Karpas-422 (cell line): Measurements from ENCODE around the gene S100PBP. TPM values are rescaled to one million over a fixed set of nuclear protein-coding genes. Genes with fewer than 3 reads are reported as not detected.

Source experiments
- DNase-seq: peaks from one replicate; pipeline ENCODE4 v3.0.0-alpha.2; 2015
- H2AFZ ChIP-seq: fragments of 200-600 bp; sonication (generic); 2 replicates; pipeline ENCODE4 v1.6.1; 2014; ENCODE audit warnings: antibody characterized with exemption, low read length, mixed read lengths
- H3K27ac ChIP-seq: fragments of 200-600 bp; sonication (generic); 2 replicates; pipeline ENCODE4 v1.5.1; 2014; ENCODE audit warnings: mild to moderate bottlenecking, low read length, moderate library complexity
- H3K27me3 ChIP-seq: fragments of 200-600 bp; sonication (generic); 2 replicates; pipeline ENCODE4 v1.6.1; 2014; ENCODE audit warnings: low read length, mixed read lengths
- H3K36me3 ChIP-seq: fragments of 200-600 bp; sonication (generic); 2 replicates; pipeline ENCODE4 v1.6.1; 2014; ENCODE audit warnings: low read length, mixed read lengths; ENCODE audit not compliant: insufficient read depth
- H3K4me1 ChIP-seq: fragments of 200-600 bp; sonication (generic); 2 replicates; pipeline ENCODE4 v1.6.1; 2014; ENCODE audit warnings: mild to moderate bottlenecking, low read length, mixed read lengths
- H3K4me2 ChIP-seq: fragments of 200-600 bp; sonication (generic); 2 replicates; pipeline ENCODE4 v1.6.1; 2014; ENCODE audit warnings: low read length, low read depth, mild to moderate bottlenecking; ENCODE audit not compliant: poor library complexity, severe bottlenecking
- H3K4me3 ChIP-seq: fragments of 200-600 bp; sonication (generic); 2 replicates; pipeline ENCODE4 v1.5.1; 2014; ENCODE audit warnings: mild to moderate bottlenecking, antibody characterized with exemption, low read length, mixed read lengths
- H3K79me2 ChIP-seq: fragments of 200-600 bp; sonication (generic); 2 replicates; pipeline ENCODE4 v1.6.1; 2014; ENCODE audit warnings: mild to moderate bottlenecking, low read length, mixed read lengths
- H3K9ac ChIP-seq: fragments of 200-600 bp; sonication (generic); 2 replicates; pipeline ENCODE4 v1.6.0; 2014; ENCODE audit warnings: low read length
- H3K9me2 ChIP-seq: fragments of 200-600 bp; sonication (generic), shearing (Covaris generic); replicated peaks from 2 replicates; pipeline ENCODE4 v1.6.0; 2014; ENCODE audit warnings: mild to moderate bottlenecking, low read length, moderate library complexity; ENCODE audit not compliant: insufficient read depth
- H3K9me3 ChIP-seq: fragments of 300-700, 200-600 bp; sonication (generic); 2 replicates; pipeline ENCODE4 v1.6.1; 2014; ENCODE audit warnings: low read length, mixed read lengths
- H4K20me1 ChIP-seq: fragments of 200-600 bp; sonication (generic); 2 replicates; pipeline ENCODE4 v1.6.1; 2014; ENCODE audit warnings: mild to moderate bottlenecking, antibody characterized with exemption, low read length, low read depth; ENCODE audit not compliant: insufficient read depth
- total RNA-seq: library from RNA; depleted of rRNA; stranded (reverse); fragments of >200 nt; shearing (Covaris generic); gene quantifications from 2 replicates; pipeline ENCODE4 v1.2.3, GENCODE V29; 2014; ENCODE audit warnings: low replicate concordance

Gene S100PBP
- total RNA-seq, 1 experiment from 2014 or later, result 23.7 TPM

- H3K27ac ChIP-seq, result no peak overlapping the region
- H3K4me2 ChIP-seq, result no peak overlapping the region
- H3K9me3 ChIP-seq, result no peaks in the 10 kb centered on the region
Observed at GRCh38 chr1:32899586-32900296, 82.3 kb downstream of the S100PBP start.

GRCh38 chr1:32900371-32900955 lies 83.0 kb downstream of the S100PBP start:
- no peaks in the 10 kb centered on the region for H3K9me2 ChIP-seq
- no peaks in the 10 kb centered on the region for H4K20me1 ChIP-seq
- no peak for DNase-seq
- H3K27ac ChIP-seq, result no peak overlapping the region
- no peaks in the 10 kb centered on the region for H3K27me3 ChIP-seq
- H3K4me3 ChIP-seq, result no peak overlapping the region
- no peaks in the 10 kb centered on the region for H3K36me3 ChIP-seq
- no peaks in the 10 kb centered on the region for H3K4me1 ChIP-seq
- H3K79me2 ChIP-seq, result no peaks in the 10 kb centered on the region
- no peaks in the 10 kb centered on the region for H3K9me3 ChIP-seq
- no peak overlapping the region for H3K4me2 ChIP-seq
- H2AFZ ChIP-seq, result no peak overlapping the region
- no peak overlapping the region for H3K9ac ChIP-seq

More at GRCh38 chr1:32899586-32900296, 82.3 kb downstream of the S100PBP start:
- Histone ChIP-seq H2AFZ (no peak overlapping the region), H3K36me3 (no peaks in the 10 kb centered on the region), H3K9ac (no peak overlapping the region), H3K79me2 (no peaks in the 10 kb centered on the region), H3K4me1 (no peaks in the 10 kb centered on the region), H3K27me3 (no peaks in the 10 kb centered on the region), H3K9me2 (no peaks in the 10 kb centered on the region), H4K20me1 (no peaks in the 10 kb centered on the region), H3K4me3 (no peak overlapping the region)
- DNase-seq, result no peak

DNA sequence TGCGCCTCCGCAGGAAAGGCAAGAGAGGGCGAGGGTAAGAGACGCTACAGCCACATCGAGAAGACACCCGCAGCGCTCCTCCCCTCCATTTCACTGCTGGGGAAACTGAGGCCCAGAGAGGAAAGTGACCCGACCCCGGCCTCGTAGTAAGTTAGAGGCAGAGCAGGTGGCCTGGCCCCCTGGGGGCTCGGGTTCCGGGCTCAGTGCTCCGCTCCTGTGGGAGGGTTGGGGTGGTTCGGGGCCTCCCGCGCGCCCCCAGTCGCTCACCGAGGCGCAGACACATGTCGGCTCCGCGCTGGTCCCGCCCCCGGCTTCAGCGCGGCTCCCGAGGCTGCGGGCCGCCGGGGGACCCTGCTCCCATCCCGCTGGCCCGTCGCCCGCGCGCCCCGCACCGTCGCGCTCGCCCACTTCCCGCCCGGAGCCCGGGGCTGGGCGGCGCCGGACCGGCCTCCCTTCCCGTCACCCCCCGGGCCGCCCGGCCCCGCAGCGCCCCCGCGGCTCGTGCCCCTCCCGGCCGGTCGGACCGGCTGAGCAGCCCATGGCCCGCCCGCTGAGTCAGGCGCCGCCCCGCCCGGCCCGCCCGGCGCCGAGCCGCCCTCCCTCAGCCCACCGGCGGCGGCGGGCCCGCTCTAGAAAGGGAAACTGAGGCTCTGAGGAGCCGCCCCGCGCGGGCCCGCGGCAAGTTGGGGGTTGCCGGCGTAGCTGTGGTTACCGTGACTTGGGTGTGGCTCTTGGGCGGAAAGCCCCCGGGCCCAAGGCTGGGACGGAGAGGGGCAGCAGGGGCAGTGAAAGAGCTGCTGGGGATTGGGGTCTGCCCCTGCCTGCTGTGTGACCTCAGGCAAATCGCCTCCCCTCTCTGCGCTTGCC lies 83.7 kb downstream of the S100PBP start, which contains the start of gene TMEM54:
Gene TMEM54, minus strand, starts transcription at position 434 of the 867 bp plus-strand sequence. Its CDS starts 151 bp downstream, at position 283.
- DNase-seq, result no peak
- Histone ChIP-seq H4K20me1 (no peaks in the 10 kb centered on the region), H3K9me3 (no peaks in the 10 kb centered on the region), H3K27ac (no peak within 1 kb of the TSS), H3K36me3 (no peaks in the 10 kb centered on the region), H3K9ac (peak within 1 kb of the TSS; percentile 30; the same call in 1 of the 2 replicates), H3K79me2 (no peaks in the 10 kb centered on the region), H3K27me3 (no peaks in the 10 kb centered on the region), H3K4me2 (peak within 1 kb of the TSS; percentile 38), H3K9me2 (no peaks in the 10 kb centered on the region), H2AFZ (no peak within 1 kb of the TSS), H3K4me1 (no peaks in the 10 kb centered on the region), H3K4me3 (peak within 1 kb of the TSS; percentile 44; the same call in 1 of the 2 replicates)

DNA sequence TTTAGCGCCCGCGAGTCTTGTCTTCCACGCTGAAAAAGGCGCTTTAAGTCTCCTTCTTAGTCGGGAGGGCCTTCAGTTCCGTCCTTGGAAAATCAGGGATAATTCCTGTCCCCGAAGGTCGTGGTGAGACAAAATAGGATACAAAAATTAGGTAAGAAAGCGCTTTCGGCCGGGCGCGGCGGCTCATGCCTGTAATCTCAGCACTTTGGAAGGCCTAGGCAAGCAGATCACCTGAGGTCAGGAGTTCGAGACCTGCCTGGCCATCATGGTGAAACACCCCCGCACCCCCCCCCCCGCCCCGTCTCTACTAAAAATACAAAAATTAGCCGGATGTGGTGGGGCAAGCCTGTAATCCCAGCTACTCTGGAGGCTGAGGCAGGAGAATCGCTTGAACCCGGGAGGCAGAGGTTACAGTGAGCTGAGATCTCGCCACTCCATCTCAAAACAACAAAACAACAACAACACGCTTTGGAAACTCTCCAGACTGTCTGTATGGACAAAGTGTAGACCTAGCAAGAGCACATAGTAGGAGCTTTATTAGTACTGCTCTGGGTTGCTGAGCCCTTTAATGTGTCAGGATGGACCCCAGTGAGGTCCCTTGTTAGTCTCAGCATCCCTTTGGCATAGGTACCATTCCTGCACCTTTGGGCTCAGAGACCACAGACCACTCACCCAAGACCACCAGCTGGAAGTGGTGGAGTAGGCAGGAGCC lies 84.5 kb downstream of the S100PBP start:
- Histone ChIP-seq H3K27ac (no peak overlapping the region), H3K4me1 (no peaks in the 10 kb centered on the region), H3K36me3 (no peaks in the 10 kb centered on the region), H3K4me2 (no peak overlapping the region), H3K27me3 (no peaks in the 10 kb centered on the region), H3K79me2 (no peaks in the 10 kb centered on the region), H3K9me2 (no peaks in the 10 kb centered on the region), H3K4me3 (peak overlapping the region; percentile 10; the same call in 1 of the 2 replicates), H4K20me1 (no peaks in the 10 kb centered on the region), H2AFZ (no peak overlapping the region), H3K9me3 (no peaks in the 10 kb centered on the region), H3K9ac (no peak overlapping the region)
- DNase-seq, result no peak

GRCh38 chr1:32902535-32902920 lies 85.1 kb downstream of the S100PBP start:
- no peak overlapping the region for H3K4me3 ChIP-seq
- H3K4me2 ChIP-seq, result no peak overlapping the region
- H3K9me2 ChIP-seq, result no peaks in the 10 kb centered on the region
- no peak overlapping the region for H3K27ac ChIP-seq
- no peak overlapping the region for H2AFZ ChIP-seq
- H4K20me1 ChIP-seq, result no peaks in the 10 kb centered on the region
- no peaks in the 10 kb centered on the region for H3K79me2 ChIP-seq
- H3K9ac ChIP-seq, result no peak overlapping the region
- H3K27me3 ChIP-seq, result no peaks in the 10 kb centered on the region
- no peaks in the 10 kb centered on the region for H3K9me3 ChIP-seq
- no peaks in the 10 kb centered on the region for H3K36me3 ChIP-seq
- H3K4me1 ChIP-seq, result no peaks in the 10 kb centered on the region
- DNase-seq, result no peak

GRCh38 chr1:32903991-32904785 lies 86.7 kb downstream of the S100PBP start:
- Histone ChIP-seq H3K4me1 (no peaks in the 10 kb centered on the region), H3K9me2 (no peaks in the 10 kb centered on the region), H3K36me3 (no peaks in the 10 kb centered on the region), H2AFZ (no peak overlapping the region), H3K9me3 (no peaks in the 10 kb centered on the region), H3K4me3 (no peak overlapping the region), H3K27ac (no peak overlapping the region), H3K9ac (no peak overlapping the region), H3K4me2 (no peak overlapping the region), H3K27me3 (no peaks in the 10 kb centered on the region), H3K79me2 (no peaks in the 10 kb centered on the region), H4K20me1 (no peaks in the 10 kb centered on the region)
- no peak for DNase-seq

GRCh38 chr1:32904797-32905196 lies 87.3 kb downstream of the S100PBP start:
- Histone ChIP-seq H3K9me3 (no peaks in the 10 kb centered on the region), H3K9ac (no peak overlapping the region), H4K20me1 (no peaks in the 10 kb centered on the region), H3K4me2 (no peak overlapping the region), H3K9me2 (no peaks in the 10 kb centered on the region), H3K4me1 (no peaks in the 10 kb centered on the region), H3K4me3 (no peak overlapping the region), H3K27ac (no peak overlapping the region), H3K36me3 (no peaks in the 10 kb centered on the region), H3K27me3 (no peaks in the 10 kb centered on the region), H3K79me2 (no peaks in the 10 kb centered on the region), H2AFZ (no peak overlapping the region)
- DNase-seq, result no peak
